Thyroid gland (tissue), 4 donors: Measurements from ENCODE around the gene CD36. TPM values are rescaled to one million over a fixed set of nuclear protein-coding genes. Genes with fewer than 3 reads are reported as not detected.
A peak's percentile ranks its signal among the peaks of the same experiment; 100 is the strongest.

ENCODE experiments used
- DNase-seq, 2 donors: peaks; one replicate each; pipeline ENCODE4 v3.0.0-alpha.2; 2019
- H3K27ac ChIP-seq, 3 donors: fragments of 200-600 bp; sonication (generic); 1 replicate in 2 of 3; 2 replicates in 1 of 3; pipeline ENCODE4 v1.5.1; 2016 to 2019; ENCODE audit warnings: mild to moderate bottlenecking in 1 of 3, moderate library complexity in 1 of 3
- H3K27me3 ChIP-seq: fragments of 200-600 bp; sonication (generic); one replicate; pipeline ENCODE4 v1.5.1; 2019
- H3K36me3 ChIP-seq, 2 donors: fragments of 200-600 bp; sonication (generic); one replicate each; pipeline ENCODE4 v1.5.1; 2016 to 2019
- H3K4me1 ChIP-seq, 2 donors: fragments of 200-600 bp; sonication (generic); one replicate each; pipeline ENCODE4 v1.5.1; 2017 to 2019
- H3K4me3 ChIP-seq, 3 donors: fragments of 200-600 bp; sonication (generic); replicated peaks in 1 of 3; 1 replicate in 2 of 3; 2 replicates in 1 of 3; pipeline ENCODE4 v1.5.1; 2016; ENCODE audit warnings: mild to moderate bottlenecking in 1 of 3
- H3K9me3 ChIP-seq: fragments of 200-600 bp; sonication (generic); one replicate; pipeline ENCODE4 v1.5.1; 2017
- CTCF ChIP-seq, 6 experiments: fragments of 200-600 bp in 3 of 6; fragments of 450-650 bp in 3 of 6; sonication (generic) in 3 of 6; IDR thresholded peaks; one replicate each; pipeline ENCODE4 v1.5.1; 2016 to 2019; ENCODE audit warnings: antibody characterized with exemption in 6 of 6, mild to moderate bottlenecking in 2 of 6, inconsistent platforms in 1 of 6, moderate library complexity in 1 of 6
- POLR2A ChIP-seq, 2 donors: fragments of 450-650 bp; IDR thresholded peaks; one replicate each; pipeline ENCODE4 v1.6.1; 2017; ENCODE audit warnings: antibody characterized with exemption in 2 of 2, mild to moderate bottlenecking in 2 of 2, moderate library complexity in 1 of 2
- WGBS, 2 donors: methylation state at CpG; one replicate each; pipeline ENCODE4 v1.1.5; 2017; 5-methylcytosine and 5-hydroxymethylcytosine counted together
- intact Hi-C: fragments of 100-400 bp; cut with DNase I; formaldehyde crosslinking; loops from one replicate; pipeline ENCODE4 v1.15.1; 2023
- total RNA-seq, 4 donors: library from RNA; depleted of rRNA; stranded (reverse); fragments of >200 nt; gene quantifications; one replicate each; pipeline ENCODE4 v1.2.3, GENCODE V29; 2016

Gene CD36
- total RNA-seq, 4 donors from 2014 or later = 137 to 244 (median 155) TPM

GRCh38 chr7:80719261-80719660 is 80.8 kb downstream of the CD36 start:
- Histone ChIP-seq H3K27ac (no peak overlapping the region), H3K36me3 (no peaks in the 10 kb centered on the region), H3K4me3 (no peak overlapping the region), H3K4me1 (peaks cover 0 to 19% of the 10 kb centered on the region in 2 donors), H3K27me3 (no peaks in the 10 kb centered on the region), H3K9me3 (no peaks in the 10 kb centered on the region)
- 85 to 91% methylated on average over 3 of the region's 3 CpGs for WGBS, 2 donors
- no peak for DNase-seq
- intact Hi-C loops = no loop called here
- TF ChIP-seq CTCF (IDR thresholded peaks at IDR 0.05) (no peak), POLR2A (IDR thresholded peaks at IDR 0.05) (no peak)

DNA sequence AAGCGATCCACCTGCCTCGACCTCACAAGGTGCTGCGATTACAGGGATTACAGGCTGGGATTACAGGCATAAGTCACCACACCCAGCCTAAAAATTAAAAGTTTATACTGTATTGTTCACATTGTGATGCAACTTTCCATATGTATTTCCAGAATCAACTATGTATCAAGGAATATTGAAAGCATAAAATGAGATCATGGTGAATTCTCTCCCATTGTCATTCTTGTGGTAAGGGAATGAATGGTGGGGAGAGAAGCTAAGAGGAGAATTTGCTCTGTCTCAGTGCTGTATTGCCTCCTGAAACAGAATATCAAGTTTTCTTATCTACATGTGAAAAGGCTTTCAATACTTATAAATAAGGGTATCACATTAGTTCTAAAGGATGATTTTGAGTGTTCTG is 81.7 kb downstream of the CD36 start:
- Histone ChIP-seq H3K27ac (no peak overlapping the region), H3K4me1 (peaks cover 8 to 25% of the 10 kb centered on the region in 2 donors), H3K4me3 (no peak overlapping the region), H3K36me3 (no peaks in the 10 kb centered on the region), H3K27me3 (no peaks in the 10 kb centered on the region), H3K9me3 (no peaks in the 10 kb centered on the region)
- TF ChIP-seq CTCF (IDR thresholded peaks at IDR 0.05) (no peak), POLR2A (IDR thresholded peaks at IDR 0.05) (no peak)
- DNase-seq = no peak
- WGBS, 2 donors = 95 to 98% methylated on average over 3 of the region's 3 CpGs
- intact Hi-C loops = no loop called here

- no peaks in the 10 kb centered on the region for H3K27me3 ChIP-seq
- intact Hi-C loops = no loop called here
- TF ChIP-seq POLR2A (IDR thresholded peaks at IDR 0.05) = no peak
- TF ChIP-seq CTCF (IDR thresholded peaks at IDR 0.05) = no peak
- WGBS, 2 donors = 67 to 68% methylated on average over 3 of the region's 3 CpGs
- H3K36me3 ChIP-seq = no peaks in the 10 kb centered on the region
- no peak for DNase-seq
- no peak overlapping the region for H3K4me3 ChIP-seq
- H3K27ac ChIP-seq = peak overlapping the region in 2 of 3 donors; percentile 14 to 81
- peaks cover 8 to 25% of the 10 kb centered on the region in 2 donors for H3K4me1 ChIP-seq
- H3K9me3 ChIP-seq = no peaks in the 10 kb centered on the region
Observed at GRCh38 chr7:80721883-80722615, 83.6 kb downstream of the CD36 start.

GRCh38 chr7:80722616-80723195 is 84.3 kb downstream of the CD36 start:
- peak in 1 of 2 donors; percentile 8 for DNase-seq
- H3K4me3 ChIP-seq = no peak overlapping the region
- no peaks in the 10 kb centered on the region for H3K36me3 ChIP-seq
- peak overlapping the region in 2 of 3 donors; percentile 14 to 81 for H3K27ac ChIP-seq
- H3K9me3 ChIP-seq = no peaks in the 10 kb centered on the region
- H3K27me3 ChIP-seq = no peaks in the 10 kb centered on the region
- 72 to 81% methylated on average over 3 of the region's 3 CpGs for WGBS, 2 donors
- peaks cover 8 to 25% of the 10 kb centered on the region in 2 donors for H3K4me1 ChIP-seq
- intact Hi-C loops = no loop called here
- TF ChIP-seq POLR2A (IDR thresholded peaks at IDR 0.05) = no peak
- no peak for TF ChIP-seq CTCF (IDR thresholded peaks at IDR 0.05)

DNA sequence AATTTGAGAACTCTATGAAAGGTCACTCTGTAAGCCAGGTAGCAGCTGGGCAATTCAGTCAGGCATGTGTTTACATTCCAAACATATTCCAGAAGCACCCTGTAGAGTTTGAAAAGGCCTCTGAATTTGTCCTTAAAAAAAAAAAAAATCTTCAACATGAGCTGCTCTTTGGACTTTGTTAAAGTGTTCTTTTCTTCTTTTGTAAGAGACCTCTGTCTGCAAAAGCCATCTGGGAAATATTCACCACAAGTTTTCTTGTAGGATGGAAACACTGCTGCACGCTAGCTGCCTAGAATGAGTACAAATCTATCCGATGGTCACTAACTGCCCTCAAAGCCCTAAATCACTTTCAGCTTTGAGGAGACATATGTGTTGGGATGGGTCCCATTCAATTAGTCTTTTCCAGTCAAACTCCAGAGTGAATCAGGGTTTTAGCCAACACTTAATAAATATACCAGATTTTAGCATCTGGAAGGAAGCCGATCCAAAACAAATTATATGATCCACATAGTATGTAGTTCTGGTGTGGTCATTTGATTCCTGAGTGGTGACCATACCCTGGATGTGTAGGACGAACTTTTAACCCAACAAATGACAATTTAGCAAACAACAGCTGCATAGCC is 85.9 kb downstream of the CD36 start:
- Histone ChIP-seq H3K9me3 (no peaks in the 10 kb centered on the region), H3K4me3 (no peak overlapping the region), H3K4me1 (peaks cover 8 to 25% of the 10 kb centered on the region in 2 donors), H3K27ac (peak overlapping the region; percentile 31 to 81 (median 58)), H3K27me3 (no peaks in the 10 kb centered on the region), H3K36me3 (no peaks in the 10 kb centered on the region)
- peak in 1 of 2 donors; percentile 25 for DNase-seq
- intact Hi-C loops = no loop called here
- TF ChIP-seq POLR2A (IDR thresholded peaks at IDR 0.05) (no peak), CTCF (IDR thresholded peaks at IDR 0.05) (no peak)
- WGBS, 2 donors = 67 to 74% methylated on average over 4 of the region's 4 CpGs
